Bronchial epithelial cell (primary cell): Measurements from ENCODE around the gene RNF169. TPM values are rescaled to one million over a fixed set of nuclear protein-coding genes. Genes with fewer than 3 reads are reported as not detected.

Experiments
- DNase-seq: peaks from one replicate; pipeline ENCODE4 v3.0.0-alpha.2; 2010; ENCODE audit warnings: low read depth
- FAIRE-seq: peaks from 2 replicates; lab custom pipeline; 2011; peaks lifted over from hg19 to GRCh38; lab: Jason Lieb, UNC
- H3K27me3 ChIP-seq: 2 replicates; pipeline ENCODE4 v1.5.1; 2011; ENCODE audit warnings: low read length; ENCODE audit not compliant: control insufficient read depth, insufficient read depth
- H3K36me3 ChIP-seq: 2 replicates; pipeline ENCODE4 v1.5.1; 2011; ENCODE audit warnings: low read length; ENCODE audit not compliant: control insufficient read depth, insufficient read depth
- H3K4me3 ChIP-seq: 2 replicates; pipeline ENCODE4 v1.5.1; 2011; ENCODE audit warnings: mild to moderate bottlenecking, low read depth, low read length, control low read depth
- total RNA-seq: library from RNA; depleted of rRNA; stranded (reverse); fragments of >200 nt; gene quantifications from 2 replicates; pipeline ENCODE4 v1.2.1, GENCODE V29; 2014
- TF ChIP-seq, protein P1 (sequence below): IDR thresholded peaks from 2 replicates; pipeline ENCODE4 v1.5.1; 2011; ENCODE audit warnings: mild to moderate bottlenecking, moderate library complexity, low read length, control low read depth, inconsistent platforms; ENCODE audit not compliant: insufficient read depth, severe bottlenecking

RNF169 gene
- total RNA-seq, 1 donor from 2014 or later = 12.6 TPM

GRCh38 chr11:74866557-74866956, 117.9 kb downstream of the RNF169 start:
- FAIRE-seq = no peak
- Histone ChIP-seq H3K36me3 (peaks cover 6% of the 10 kb centered on the region), H3K4me3 (no peak overlapping the region), H3K27me3 (no peaks in the 10 kb centered on the region)
- TF ChIP-seq, protein P1, sequence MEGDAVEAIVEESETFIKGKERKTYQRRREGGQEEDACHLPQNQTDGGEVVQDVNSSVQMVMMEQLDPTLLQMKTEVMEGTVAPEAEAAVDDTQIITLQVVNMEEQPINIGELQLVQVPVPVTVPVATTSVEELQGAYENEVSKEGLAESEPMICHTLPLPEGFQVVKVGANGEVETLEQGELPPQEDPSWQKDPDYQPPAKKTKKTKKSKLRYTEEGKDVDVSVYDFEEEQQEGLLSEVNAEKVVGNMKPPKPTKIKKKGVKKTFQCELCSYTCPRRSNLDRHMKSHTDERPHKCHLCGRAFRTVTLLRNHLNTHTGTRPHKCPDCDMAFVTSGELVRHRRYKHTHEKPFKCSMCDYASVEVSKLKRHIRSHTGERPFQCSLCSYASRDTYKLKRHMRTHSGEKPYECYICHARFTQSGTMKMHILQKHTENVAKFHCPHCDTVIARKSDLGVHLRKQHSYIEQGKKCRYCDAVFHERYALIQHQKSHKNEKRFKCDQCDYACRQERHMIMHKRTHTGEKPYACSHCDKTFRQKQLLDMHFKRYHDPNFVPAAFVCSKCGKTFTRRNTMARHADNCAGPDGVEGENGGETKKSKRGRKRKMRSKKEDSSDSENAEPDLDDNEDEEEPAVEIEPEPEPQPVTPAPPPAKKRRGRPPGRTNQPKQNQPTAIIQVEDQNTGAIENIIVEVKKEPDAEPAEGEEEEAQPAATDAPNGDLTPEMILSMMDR = no peak
- no peak for DNase-seq

DNA sequence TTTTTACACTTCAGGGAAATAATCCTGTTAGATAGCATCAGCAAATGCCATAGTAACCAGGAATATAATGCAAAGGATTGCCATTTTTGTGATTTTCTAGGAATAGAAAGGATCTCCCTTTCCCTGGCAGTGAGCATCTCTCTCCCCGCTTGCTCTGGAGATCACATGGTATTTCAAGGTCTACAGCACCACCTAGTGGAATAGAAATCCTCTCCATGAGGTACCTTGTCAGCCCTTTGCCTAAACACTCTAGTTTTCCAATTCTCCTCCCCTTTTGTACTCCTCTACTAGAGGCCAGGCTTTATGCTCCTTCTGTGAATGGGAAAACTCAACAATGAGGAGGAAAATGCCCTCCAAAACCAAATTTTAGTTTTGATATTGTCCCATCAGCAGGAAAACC, 121.8 kb downstream of the RNF169 start:
- H3K36me3 ChIP-seq = peaks cover 5% of the 10 kb centered on the region
- no peaks in the 10 kb centered on the region for H3K27me3 ChIP-seq
- no peak overlapping the region for H3K4me3 ChIP-seq
- TF ChIP-seq, protein P1 = peak; percentile 26
- peak; percentile 27 for DNase-seq
- FAIRE-seq = no peak

- H3K4me3 ChIP-seq = no peak overlapping the region
- FAIRE-seq = no peak
- H3K27me3 ChIP-seq = no peaks in the 10 kb centered on the region
- DNase-seq = no peak
- H3K36me3 ChIP-seq = peaks cover 2% of the 10 kb centered on the region
- TF ChIP-seq, protein P1 = no peak
Observed at GRCh38 chr11:74871037-74871436, 122.4 kb downstream of the RNF169 start.

DNA sequence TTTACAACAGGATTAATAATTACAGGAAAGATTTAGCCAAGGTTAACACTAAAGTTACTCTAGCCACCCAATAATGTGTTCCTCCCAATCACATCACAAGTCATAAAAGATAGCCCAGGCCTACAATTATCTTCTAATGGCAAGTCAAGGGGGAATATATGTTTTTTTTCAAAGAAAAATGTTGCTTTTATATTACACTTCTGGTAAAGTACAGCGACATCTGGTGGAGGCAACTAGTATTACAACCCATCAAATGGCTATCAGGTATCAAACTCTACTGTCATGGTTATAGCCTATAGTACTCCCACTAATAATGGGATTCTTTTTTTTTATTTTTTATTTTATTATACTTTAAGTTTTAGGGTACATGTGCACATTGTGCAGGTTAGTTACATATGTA, 128.5 kb downstream of the RNF169 start:
- no peaks in the 10 kb centered on the region for H3K27me3 ChIP-seq
- no peak overlapping the region for H3K4me3 ChIP-seq
- FAIRE-seq = no peak
- DNase-seq = no peak
- H3K36me3 ChIP-seq = no peaks in the 10 kb centered on the region
- TF ChIP-seq, protein P1 = peak; percentile 28

Other genes with a start within 250 kb of the RNF169 start
- 5.0 and 7.2 TPM in 2 replicates for gene POLD3, start 156.3 kb upstream of the RNF169 start, total RNA-seq
- gene CHRDL2, start 17.4 kb upstream of the RNF169 start, total RNA-seq = not detected in 2 replicates
- gene XRRA1, start 200.2 kb downstream of the RNF169 start, total RNA-seq = 8.1 and 10.8 TPM in 2 replicates
- 14.7 and 29.8 TPM in 2 replicates for gene SPCS2, start 200.4 kb downstream of the RNF169 start, total RNA-seq
- gene NEU3, start 240.1 kb downstream of the RNF169 start, total RNA-seq = 5.6 and 8.7 TPM in 2 replicates